Loucy (cell line): Measurements from ENCODE around the gene KLF13.

ENCODE experiments used
- H2AFZ ChIP-seq: fragments of 200-600 bp; sonication (generic); 2 replicates; pipeline ENCODE4 v1.6.0; 2016; ENCODE audit warnings: antibody characterized with exemption, mild to moderate bottlenecking, low read length, moderate library complexity
- H3F3A ChIP-seq: fragments of 200-600 bp; 2 replicates; pipeline ENCODE4 v1.6.0; 2016; ENCODE audit warnings: antibody characterized with exemption, low read depth, mild to moderate bottlenecking
- H3K27me3 ChIP-seq: fragments of 200-600 bp; sonication (generic); 2 replicates; pipeline ENCODE4 v1.6.1; 2014; ENCODE audit warnings: low read length, mild to moderate bottlenecking; ENCODE audit not compliant: insufficient read depth, poor library complexity, severe bottlenecking
- H3K36me3 ChIP-seq: fragments of 200-600 bp; sonication (generic); 2 replicates; pipeline ENCODE4 v1.6.1; 2016; ENCODE audit warnings: low read length; ENCODE audit not compliant: insufficient read depth
- H3K4me1 ChIP-seq: fragments of 200-600 bp; sonication (generic); 2 replicates; pipeline ENCODE4 v1.5.1; 2014; ENCODE audit warnings: low read length, mild to moderate bottlenecking; ENCODE audit not compliant: insufficient read depth, poor library complexity, severe bottlenecking
- H3K4me2 ChIP-seq: fragments of 200-600 bp; sonication (generic); 2 replicates; pipeline ENCODE4 v1.6.0; 2014; ENCODE audit warnings: antibody characterized with exemption, low read length, low read depth, mild to moderate bottlenecking; ENCODE audit not compliant: poor library complexity, severe bottlenecking
- H3K4me3 ChIP-seq: fragments of 200-600 bp; sonication (generic); 2 replicates; pipeline ENCODE4 v1.5.1; 2014; ENCODE audit warnings: low read length, mild to moderate bottlenecking, mixed read lengths; ENCODE audit not compliant: poor library complexity, severe bottlenecking
- H3K79me2 ChIP-seq: fragments of 200-600 bp; sonication (generic); 2 replicates; pipeline ENCODE4 v1.6.1; 2014; ENCODE audit warnings: low read length; ENCODE audit not compliant: insufficient read depth
- H3K9ac ChIP-seq: fragments of 200-600 bp; sonication (generic); 2 replicates; pipeline ENCODE4 v1.6.0; 2014; ENCODE audit warnings: mild to moderate bottlenecking, low read depth, low read length, moderate library complexity; ENCODE audit not compliant: poor library complexity, severe bottlenecking
- H3K9me2 ChIP-seq: fragments of 200-600 bp; sonication (generic); replicated peaks from 2 replicates; pipeline ENCODE4 v1.6.1; 2016; ENCODE audit warnings: low read depth, low read length, mixed read lengths
- H3K9me3 ChIP-seq: fragments of 200-600 bp; sonication (generic); 2 replicates; pipeline ENCODE4 v1.6.1; 2014; ENCODE audit warnings: mild to moderate bottlenecking, antibody characterized with exemption, low read length, low read depth; ENCODE audit not compliant: insufficient read depth
- H4K20me1 ChIP-seq: fragments of 200-600 bp; sonication (generic); 2 replicates; pipeline ENCODE4 v1.6.0; 2014; ENCODE audit warnings: antibody characterized with exemption, low read length, mild to moderate bottlenecking; ENCODE audit not compliant: insufficient read depth, poor library complexity, severe bottlenecking
- CTCF ChIP-seq: fragments of 200-600 bp; sonication (generic); conservative IDR thresholded peaks from 2 replicates; pipeline ENCODE4 v1.5.1; 2014; ENCODE audit warnings: mild to moderate bottlenecking, antibody characterized with exemption, low read length
- EZH2phosphoT487 ChIP-seq: fragments of 200-600 bp; IDR thresholded peaks from 2 replicates; pipeline ENCODE4 v1.6.1; 2018; ENCODE audit warnings: antibody characterized with exemption, mild to moderate bottlenecking, moderate library complexity, borderline replicate concordance

Gene KLF13

GRCh38 chr15:31402511-31403056, 75.9 kb downstream of the KLF13 start:
- Histone ChIP-seq H3K9ac (no peak overlapping the region), H3K4me3 (no peak overlapping the region), H2AFZ (no peak overlapping the region), H3K9me2 (no peaks in the 10 kb centered on the region), H4K20me1 (no peaks in the 10 kb centered on the region), H3K36me3 (no peaks in the 10 kb centered on the region), H3K79me2 (no peaks in the 10 kb centered on the region), H3K4me2 (no peak overlapping the region), H3F3A (no peaks in the 10 kb centered on the region), H3K4me1 (peaks cover 2% of the 10 kb centered on the region), H3K27me3 (no peaks in the 10 kb centered on the region), H3K9me3 (no peaks in the 10 kb centered on the region)
- TF ChIP-seq EZH2phosphoT487 (no peak), CTCF (no peak)

GRCh38 chr15:31403096-31403495, 76.5 kb downstream of the KLF13 start:
- no peak overlapping the region for H3K9ac ChIP-seq
- H4K20me1 ChIP-seq: no peaks in the 10 kb centered on the region
- no peaks in the 10 kb centered on the region for H3K9me3 ChIP-seq
- no peak overlapping the region for H3K4me3 ChIP-seq
- H3F3A ChIP-seq: no peaks in the 10 kb centered on the region
- H3K9me2 ChIP-seq: no peaks in the 10 kb centered on the region
- no peak overlapping the region for H2AFZ ChIP-seq
- no peaks in the 10 kb centered on the region for H3K36me3 ChIP-seq
- H3K79me2 ChIP-seq: no peaks in the 10 kb centered on the region
- peaks cover 2% of the 10 kb centered on the region for H3K4me1 ChIP-seq
- TF ChIP-seq EZH2phosphoT487: no peak
- TF ChIP-seq CTCF: no peak
- no peak overlapping the region for H3K4me2 ChIP-seq
- H3K27me3 ChIP-seq: no peaks in the 10 kb centered on the region

GRCh38 chr15:31403606-31404005, 77.0 kb downstream of the KLF13 start:
- H2AFZ ChIP-seq: no peak overlapping the region
- H3K4me3 ChIP-seq: no peak overlapping the region
- TF ChIP-seq EZH2phosphoT487 (no peak), CTCF (no peak)
- H3K9me2 ChIP-seq: no peaks in the 10 kb centered on the region
- no peaks in the 10 kb centered on the region for H3K27me3 ChIP-seq
- H3K36me3 ChIP-seq: no peaks in the 10 kb centered on the region
- H3K79me2 ChIP-seq: no peaks in the 10 kb centered on the region
- H3K4me1 ChIP-seq: peaks cover under 1% of the 10 kb centered on the region
- H4K20me1 ChIP-seq: no peaks in the 10 kb centered on the region
- no peaks in the 10 kb centered on the region for H3F3A ChIP-seq
- peaks cover 2% of the 10 kb centered on the region; the same call in 1 of the 2 replicates for H3K9me3 ChIP-seq
- H3K9ac ChIP-seq: no peak overlapping the region
- no peak overlapping the region for H3K4me2 ChIP-seq
